Keratinocyte (primary cell): ENCODE measurements around the gene DNAJB4. TPM values are rescaled to one million over a fixed set of nuclear protein-coding genes. Genes with fewer than 3 reads are reported as not detected.

Source experiments
- DNase-seq: peaks from one replicate; pipeline ENCODE4 v3.0.0-alpha.2; 2011; ENCODE audit warnings: low read depth, missing footprints, low spot score
- FAIRE-seq: peaks from 2 replicates; lab custom pipeline; 2011; peaks lifted over from hg19 to GRCh38; lab: Jason Lieb, UNC
- H2AFZ ChIP-seq: 2 replicates; pipeline ENCODE4 v1.6.0; 2012; ENCODE audit warnings: low read length, control low read depth, inconsistent platforms; ENCODE audit not compliant: control insufficient read depth
- H3K27ac ChIP-seq: 2 replicates; pipeline ENCODE4 v1.5.1; 2011; ENCODE audit warnings: low read length; ENCODE audit not compliant: control insufficient read depth, insufficient read depth
- H3K27me3 ChIP-seq: 3 replicates; pipeline ENCODE4 v1.6.0; 2011; ENCODE audit warnings: low read length; ENCODE audit not compliant: control insufficient read depth, insufficient read depth; ENCODE audit errors: extremely low read depth
- H3K36me3 ChIP-seq, 2 experiments: 2 replicates in 1 of 2; 3 replicates in 1 of 2; pipeline ENCODE4 v1.5.1; 2011; ENCODE audit warnings: low read length in 2 of 2, mild to moderate bottlenecking in 1 of 2; ENCODE audit not compliant: control insufficient read depth in 2 of 2, insufficient read depth in 2 of 2; ENCODE audit errors: extremely low read depth in 1 of 2
- H3K4me1 ChIP-seq: 3 replicates; pipeline ENCODE4 v1.5.1; 2011; ENCODE audit warnings: low read length; ENCODE audit not compliant: control insufficient read depth, insufficient read depth; ENCODE audit errors: extremely low read depth
- H3K4me2 ChIP-seq: 3 replicates; pipeline ENCODE4 v1.6.0; 2011; ENCODE audit warnings: low read depth, low read length; ENCODE audit not compliant: control insufficient read depth, insufficient read depth; ENCODE audit errors: extremely low read depth
- H3K4me3 ChIP-seq, 3 experiments: fragments of 200-600 bp in 1 of 3; sonication (generic) in 1 of 3; 2 replicates in 2 of 3; 3 replicates in 1 of 3; pipeline ENCODE4 v1.5.1; 2011 to 2016; ENCODE audit warnings: low read length in 3 of 3, mild to moderate bottlenecking in 3 of 3, control low read depth in 2 of 3, inconsistent platforms in 1 of 3, low read depth in 1 of 3, mixed read lengths in 1 of 3, mixed run types in 1 of 3, moderate library complexity in 1 of 3; ENCODE audit not compliant: control insufficient read depth in 2 of 3, insufficient read depth in 2 of 3; ENCODE audit errors: extremely low read depth in 1 of 3
- H3K79me2 ChIP-seq: 2 replicates; pipeline ENCODE4 v1.6.0; 2012; ENCODE audit warnings: low read length; ENCODE audit not compliant: control insufficient read depth, insufficient read depth
- H3K9ac ChIP-seq: 3 replicates; pipeline ENCODE4 v1.6.0; 2011; ENCODE audit warnings: low read length; ENCODE audit not compliant: control insufficient read depth, insufficient read depth; ENCODE audit errors: extremely low read depth
- H3K9me1 ChIP-seq: 3 replicates; pipeline ENCODE4 v1.6.0; 2011; ENCODE audit warnings: low read length; ENCODE audit not compliant: control insufficient read depth, insufficient read depth; ENCODE audit errors: extremely low read depth
- H3K9me3 ChIP-seq: 2 replicates; pipeline ENCODE4 v1.5.1; 2012; ENCODE audit warnings: low read depth, low read length; ENCODE audit not compliant: control insufficient read depth
- H4K20me1 ChIP-seq: 3 replicates; pipeline ENCODE4 v1.6.0; 2011; ENCODE audit warnings: low read length; ENCODE audit not compliant: control insufficient read depth, insufficient read depth; ENCODE audit errors: extremely low read depth
- CTCF ChIP-seq, 3 experiments: IDR thresholded peaks in 1 of 3; conservative IDR thresholded peaks in 1 of 3; optimal IDR thresholded peaks in 1 of 3; 2 replicates in 2 of 3; 3 replicates in 1 of 3; pipeline versions ENCODE3 to v1.5.1; 2011; ENCODE audit warnings: low read length in 3 of 3, mild to moderate bottlenecking in 3 of 3, moderate library complexity in 2 of 3, control low read depth in 1 of 3, inconsistent platforms in 1 of 3; ENCODE audit not compliant: insufficient read depth in 2 of 3; ENCODE audit errors: extremely low read depth in 1 of 3
- EZH2 ChIP-seq: IDR thresholded peaks from one replicate; pipeline ENCODE4 v1.6.1; 2012; ENCODE audit warnings: inconsistent platforms, mild to moderate bottlenecking, low read length, moderate library complexity
- dilution Hi-C: fragments of 300-500 bp; cut with MboI; formaldehyde crosslinking; loops from one replicate; pipeline ENCODE4 v1.7.0; 2020; ENCODE audit warnings: low sequenced_read_pairs; ENCODE audit not compliant: extremely low pct_ligation_motif_present
- polyA plus RNA-seq, 5 experiments: library from polyadenylated mRNA; depleted of rRNA in 3 of 5; stranded (reverse) in 3 of 5; stranded (forward) in 1 of 5; unstranded in 1 of 5; fragments of >200 nt; gene quantifications; 1 replicate in 1 of 5; 2 replicates in 3 of 5; 3 replicates in 1 of 5; pipeline versions ENCODE4 v1.2.1 to v1.2.3, GENCODE V29; 2011 to 2012; ENCODE audit warnings: missing spikeins in 2 of 5, low read depth in 1 of 5, low replicate concordance in 1 of 5

Gene DNAJB4
- polyA plus RNA-seq, 1 donor (not counting 4 experiments of a cell fraction or from before 2014, with no cell fraction given): 30.9 TPM

- peaks cover 2% of the 10 kb centered on the region for H3K9me1 ChIP-seq
- no peak overlapping the region for H3K4me3 ChIP-seq
- dilution Hi-C loops: no loop called here
- no peak overlapping the region for H3K4me2 ChIP-seq
- DNase-seq (no peak), FAIRE-seq (no peak)
- no peaks in the 10 kb centered on the region for H3K27me3 ChIP-seq
- no peak for TF ChIP-seq CTCF (optimal IDR thresholded peaks at IDR 0.05 in 1 of 3, IDR thresholded peaks at IDR 0.05 in 1 of 3, conservative IDR thresholded peaks at IDR 0.05 in 1 of 3; ENCODE audit: extremely low read depth in 1 of 3, insufficient read depth in 2 of 3, low read length in 3 of 3)
- no peak for TF ChIP-seq EZH2
- no peak overlapping the region for H3K9ac ChIP-seq
- peaks cover 5 to 20% of the 10 kb centered on the region in 2 experiments for H3K36me3 ChIP-seq
- no peak overlapping the region for H2AFZ ChIP-seq
- peaks cover 99% of the 10 kb centered on the region for H3K79me2 ChIP-seq
- peaks cover 19% of the 10 kb centered on the region for H3K4me1 ChIP-seq
- H4K20me1 ChIP-seq: peaks cover 44% of the 10 kb centered on the region
- no peak overlapping the region for H3K27ac ChIP-seq
- H3K9me3 ChIP-seq: no peaks in the 10 kb centered on the region
These were observed 32.7 kb upstream of the DNAJB4 start for GRCh38 chr1:77972080-77972479.

- dilution Hi-C loops: no loop called here
- H3K9ac ChIP-seq: peak overlapping the region; percentile 14
- H3K27me3 ChIP-seq: no peaks in the 10 kb centered on the region
- no peak overlapping the region for H2AFZ ChIP-seq
- peaks cover 2% of the 10 kb centered on the region for H3K9me1 ChIP-seq
- peaks cover 4 to 11% of the 10 kb centered on the region in 2 experiments for H3K36me3 ChIP-seq
- TF ChIP-seq CTCF (optimal IDR thresholded peaks at IDR 0.05 in 1 of 3, IDR thresholded peaks at IDR 0.05 in 1 of 3, conservative IDR thresholded peaks at IDR 0.05 in 1 of 3; ENCODE audit: extremely low read depth in 1 of 3, insufficient read depth in 2 of 3, low read length in 3 of 3) (no peak), EZH2 (no peak)
- peak overlapping the region; percentile 47 for H3K27ac ChIP-seq
- H3K79me2 ChIP-seq: peaks cover 92% of the 10 kb centered on the region
- peaks cover 20% of the 10 kb centered on the region for H3K4me1 ChIP-seq
- peaks cover 50% of the 10 kb centered on the region for H4K20me1 ChIP-seq
- DNase-seq: no peak
- peak overlapping the region; percentile 90 for H3K4me2 ChIP-seq
- peak overlapping the region; percentile 14 to 61 (median 34) for H3K4me3 ChIP-seq
- FAIRE-seq: no peak
- H3K9me3 ChIP-seq: no peaks in the 10 kb centered on the region
These were observed 29.4 kb upstream of the DNAJB4 start for GRCh38 chr1:77975386-77975785.
